HG02623 (cell line): ENCODE data around the gene GSDME.

Experiments
- ATAC-seq: cut with Tn5 transposase; IDR thresholded peaks from one replicate; pipeline ENCODE4 v1.9.1; 2021; ENCODE audit warnings: moderate library complexity; ENCODE audit not compliant: unreplicated experiment

Gene GSDME

GRCh38 chr7:24707988-24708615 is 49.2 kb downstream of the GSDME start:
- no peak for ATAC-seq

GRCh38 chr7:24706211-24707170 is 50.8 kb downstream of the GSDME start:
- ATAC-seq = no peak

GRCh38 chr7:24705461-24705954 is 51.8 kb downstream of the GSDME start:
- no peak for ATAC-seq

GRCh38 chr7:24704311-24704710 is 53.0 kb downstream of the GSDME start:
- no peak for ATAC-seq

GRCh38 chr7:24703296-24703695 is 54.0 kb downstream of the GSDME start:
- no peak for ATAC-seq

GRCh38 chr7:24702755-24703154 is 54.5 kb downstream of the GSDME start:
- ATAC-seq = no peak

- ATAC-seq = no peak
These were observed 55.7 kb downstream of the GSDME start for GRCh38 chr7:24701261-24702235.

GRCh38 chr7:24700521-24701260 is 56.6 kb downstream of the GSDME start:
- ATAC-seq = no peak

- ATAC-seq = no peak
These were observed 58.6 kb downstream of the GSDME start for GRCh38 chr7:24698531-24699266.

- ATAC-seq = no peak
These were observed 59.8 kb downstream of the GSDME start for GRCh38 chr7:24697416-24697815.

- ATAC-seq = no peak
These were observed 64.7 kb downstream of the GSDME start for GRCh38 chr7:24692592-24692991.

GRCh38 chr7:24690251-24690650 is 67.0 kb downstream of the GSDME start:
- ATAC-seq = no peak

GRCh38 chr7:24685708-24686107 is 71.6 kb downstream of the GSDME start:
- ATAC-seq = no peak

- no peak for ATAC-seq
These were observed 86.5 kb downstream of the GSDME start for GRCh38 chr7:24670782-24671181.

GRCh38 chr7:24669971-24670591 is 87.2 kb downstream of the GSDME start:
- ATAC-seq = no peak

- no peak for ATAC-seq
These were observed 88.2 kb downstream of the GSDME start for GRCh38 chr7:24668927-24669635.

GRCh38 chr7:24665564-24666294 is 91.5 kb downstream of the GSDME start:
- peak; percentile 55 for ATAC-seq

- no peak for ATAC-seq
These were observed 96.7 kb downstream of the GSDME start for GRCh38 chr7:24660546-24660945.
